ENCODE results near the gene PBX3. TPM values are rescaled to one million over a fixed set of nuclear protein-coding genes. Genes with fewer than 3 reads are reported as not detected.

Gene PBX3
- total and polyA plus RNA-seq, 2 of the 13 experiments (the other 11 are each of a cell fraction or from before 2014, with no cell fraction given), result 6.0 to 11.2 TPM

- TF ChIP-seq ZNF280D (CRISPR knock-in tag; IDR thresholded peaks at IDR 0.05) (0 out of 2 replicates have a peak, but pooled peaks have one; percentile 25), ZNF251 (CRISPR knock-in tag; IDR thresholded peaks at IDR 0.05) (no peak), GATAD2A (CRISPR knock-in tag; IDR thresholded peaks at IDR 0.05) (0 out of 2 replicates have a peak, but pooled peaks have one; percentile 19), ZNF740 (CRISPR knock-in tag; IDR thresholded peaks at IDR 0.05) (no peak), ZNF362 (CRISPR knock-in tag; IDR thresholded peaks at IDR 0.05; ENCODE audit: borderline replicate concordance) (peak; percentile 86), ZMYM3 (CRISPR knock-in tag; IDR thresholded peaks at IDR 0.05) (peak; percentile 97), ELF1 (CRISPR knock-in tag; IDR thresholded peaks at IDR 0.05) (no peak), ZNF138 (CRISPR knock-in tag; IDR thresholded peaks at IDR 0.05; ENCODE audit: low read depth) (no peak), RXRA (CRISPR knock-in tag; IDR thresholded peaks at IDR 0.05) (no peak), SOX13 (IDR thresholded peaks at IDR 0.05) (no peak), SOX13 (CRISPR knock-in tag; conservative IDR thresholded peaks at IDR 0.05 in 1 of 2, IDR thresholded peaks at IDR 0.05 in 1 of 2) (0 out of 4 replicates have a peak, but pooled peaks of 1 of the 2 experiments have one; percentile 23), ZFP41 (CRISPR knock-in tag; IDR thresholded peaks at IDR 0.05; ENCODE audit: borderline replicate concordance) (no peak), ZMYM4 (CRISPR knock-in tag; IDR thresholded peaks at IDR 0.05) (peak; percentile 15; the same call in 1 of the 2 replicates), HNF1A (IDR thresholded peaks at IDR 0.05; ENCODE audit: low read depth) (peak; percentile 72; the same call in 1 of the 2 replicates), HNF1A (CRISPR knock-in tag; IDR thresholded peaks at IDR 0.05; ENCODE audit: borderline replicate concordance) (peak; percentile 54; the same call in 1 of the 2 replicates), ZFYVE20 (CRISPR knock-in tag; IDR thresholded peaks at IDR 0.05; ENCODE audit: borderline replicate concordance, low read depth) (no peak), ONECUT2 (CRISPR knock-in tag; IDR thresholded peaks at IDR 0.05) (no peak), TFE3 (CRISPR knock-in tag; IDR thresholded peaks at IDR 0.05) (no peak), ZNF562 (CRISPR knock-in tag; IDR thresholded peaks at IDR 0.05; ENCODE audit: borderline replicate concordance) (no peak)
Measured at GRCh38 chr9:125953314-125954019, 206.3 kb downstream of the PBX3 start (continued).

Data from HepG2 (cell line).